ENCODE results near the gene AIDA.

- no peak for TF ChIP-seq CTCF (conservative IDR thresholded peaks at IDR 0.05)
- no peak for TF ChIP-seq ZFX (IDR thresholded peaks at IDR 0.05)
These were observed 4.1 kb upstream of the AIDA start for GRCh38 chr1:222716393-222716792.
